BLaER1 (cell line): ENCODE measurements around the gene GPR158.

Experiments used
- H3K27ac ChIP-seq: shearing (Covaris generic); formaldehyde crosslinking; 2 replicates; pipeline ENCODE4 v1.8.1; 2022
- H3K27me3 ChIP-seq: shearing (Covaris generic); formaldehyde crosslinking; 2 replicates; pipeline ENCODE4 v1.8.1; 2022
- H3K36me3 ChIP-seq: shearing (Covaris generic); formaldehyde crosslinking; 2 replicates; pipeline ENCODE4 v1.8.1; 2022
- H3K4me1 ChIP-seq: shearing (Covaris generic); formaldehyde crosslinking; 2 replicates; pipeline ENCODE4 v1.8.1; 2022
- H3K4me2 ChIP-seq: shearing (Covaris generic); formaldehyde crosslinking; 2 replicates; pipeline ENCODE4 v1.8.1; 2022
- H3K4me3 ChIP-seq: shearing (Covaris generic); formaldehyde crosslinking; 2 replicates; pipeline ENCODE4 v1.8.1; 2022
- H3K9ac ChIP-seq: shearing (Covaris generic); formaldehyde crosslinking; 2 replicates; pipeline ENCODE4 v1.8.1; 2022
- H3K9me3 ChIP-seq: shearing (Covaris generic); formaldehyde crosslinking; 2 replicates; pipeline ENCODE4 v1.8.1; 2022
- H4K20me1 ChIP-seq: shearing (Covaris generic); formaldehyde crosslinking; 2 replicates; pipeline ENCODE4 v1.8.1; 2022
- Cebpa-rat ChIP-seq: shearing (Covaris generic); IDR thresholded peaks from 2 replicates; pipeline ENCODE4 v1.8.1; 2022

Gene GPR158

GRCh38 chr10:25444266-25444665, 269.5 kb downstream of the GPR158 start:
- 0 out of 2 replicates have a peak overlapping the region, but pooled peaks have one; percentile 28 for H3K4me2 ChIP-seq
- H3K36me3 ChIP-seq: no peaks in the 10 kb centered on the region
- no peak overlapping the region for H3K27ac ChIP-seq
- H3K4me3 ChIP-seq: no peak overlapping the region
- H4K20me1 ChIP-seq: no peaks in the 10 kb centered on the region
- peaks cover 6% of the 10 kb centered on the region; the same call in 1 of the 2 replicates for H3K4me1 ChIP-seq
- no peaks in the 10 kb centered on the region for H3K27me3 ChIP-seq
- H3K9me3 ChIP-seq: no peaks in the 10 kb centered on the region
- no peak for TF ChIP-seq Cebpa-rat
- H3K9ac ChIP-seq: no peak overlapping the region

- Histone ChIP-seq H3K9ac (no peak overlapping the region), H3K27ac (no peak overlapping the region), H3K4me3 (no peak overlapping the region), H3K9me3 (peaks cover 11% of the 10 kb centered on the region), H3K36me3 (no peaks in the 10 kb centered on the region), H4K20me1 (no peaks in the 10 kb centered on the region), H3K4me1 (no peaks in the 10 kb centered on the region), H3K4me2 (no peak overlapping the region), H3K27me3 (no peaks in the 10 kb centered on the region)
- TF ChIP-seq Cebpa-rat: no peak
Observed at GRCh38 chr10:25451401-25451800, 276.6 kb downstream of the GPR158 start.

- no peaks in the 10 kb centered on the region for H4K20me1 ChIP-seq
- H3K9ac ChIP-seq: no peak overlapping the region
- peaks cover 11% of the 10 kb centered on the region for H3K9me3 ChIP-seq
- no peak overlapping the region for H3K4me3 ChIP-seq
- no peaks in the 10 kb centered on the region for H3K4me1 ChIP-seq
- no peaks in the 10 kb centered on the region for H3K27me3 ChIP-seq
- no peak overlapping the region for H3K4me2 ChIP-seq
- no peaks in the 10 kb centered on the region for H3K36me3 ChIP-seq
- H3K27ac ChIP-seq: no peak overlapping the region
- TF ChIP-seq Cebpa-rat: no peak
Observed at GRCh38 chr10:25453619-25454018, 278.8 kb downstream of the GPR158 start.

GRCh38 chr10:25455980-25456567, 281.3 kb downstream of the GPR158 start:
- no peaks in the 10 kb centered on the region for H3K4me1 ChIP-seq
- H3K9me3 ChIP-seq: peaks cover 11% of the 10 kb centered on the region
- no peaks in the 10 kb centered on the region for H4K20me1 ChIP-seq
- TF ChIP-seq Cebpa-rat: no peak
- no peak overlapping the region for H3K9ac ChIP-seq
- H3K27me3 ChIP-seq: no peaks in the 10 kb centered on the region
- H3K4me3 ChIP-seq: no peak overlapping the region
- no peak overlapping the region for H3K27ac ChIP-seq
- no peaks in the 10 kb centered on the region for H3K36me3 ChIP-seq
- no peak overlapping the region for H3K4me2 ChIP-seq

- H3K36me3 ChIP-seq: no peaks in the 10 kb centered on the region
- H3K9me3 ChIP-seq: peaks cover 11% of the 10 kb centered on the region
- TF ChIP-seq Cebpa-rat: no peak
- H3K27me3 ChIP-seq: no peaks in the 10 kb centered on the region
- H3K9ac ChIP-seq: no peak overlapping the region
- no peak overlapping the region for H3K4me2 ChIP-seq
- no peaks in the 10 kb centered on the region for H3K4me1 ChIP-seq
- H4K20me1 ChIP-seq: no peaks in the 10 kb centered on the region
- H3K27ac ChIP-seq: no peak overlapping the region
- H3K4me3 ChIP-seq: no peak overlapping the region
Observed at GRCh38 chr10:25457552-25457951, 282.8 kb downstream of the GPR158 start.

GRCh38 chr10:25465582-25466372, 291.0 kb downstream of the GPR158 start:
- no peaks in the 10 kb centered on the region for H3K27me3 ChIP-seq
- H3K36me3 ChIP-seq: no peaks in the 10 kb centered on the region
- H3K4me2 ChIP-seq: 0 out of 2 replicates have a peak overlapping the region, but pooled peaks have one; percentile 17
- no peak for TF ChIP-seq Cebpa-rat
- no peak overlapping the region for H3K9ac ChIP-seq
- no peak overlapping the region for H3K27ac ChIP-seq
- H4K20me1 ChIP-seq: no peaks in the 10 kb centered on the region
- H3K4me3 ChIP-seq: no peak overlapping the region
- no peaks in the 10 kb centered on the region for H3K9me3 ChIP-seq
- no peaks in the 10 kb centered on the region for H3K4me1 ChIP-seq

- Histone ChIP-seq H3K9me3 (no peaks in the 10 kb centered on the region), H3K4me1 (no peaks in the 10 kb centered on the region), H3K4me2 (no peak overlapping the region), H4K20me1 (no peaks in the 10 kb centered on the region), H3K36me3 (no peaks in the 10 kb centered on the region), H3K27me3 (no peaks in the 10 kb centered on the region), H3K4me3 (no peak overlapping the region), H3K27ac (no peak overlapping the region), H3K9ac (no peak overlapping the region)
- no peak for TF ChIP-seq Cebpa-rat
Observed at GRCh38 chr10:25467881-25468280, 293.1 kb downstream of the GPR158 start.

GRCh38 chr10:25481467-25481866, 306.7 kb downstream of the GPR158 start:
- Histone ChIP-seq H3K4me1 (no peaks in the 10 kb centered on the region), H3K4me2 (no peak overlapping the region), H3K4me3 (no peak overlapping the region)

GRCh38 chr10:25483999-25484398, 309.2 kb downstream of the GPR158 start:
- no peak overlapping the region for H3K9ac ChIP-seq
- no peaks in the 10 kb centered on the region for H4K20me1 ChIP-seq
- H3K9me3 ChIP-seq: peaks cover 8% of the 10 kb centered on the region; the same call in 1 of the 2 replicates

More at GRCh38 chr10:25481467-25481866, 306.7 kb downstream of the GPR158 start:
- H3K36me3 ChIP-seq: no peaks in the 10 kb centered on the region
- no peak for TF ChIP-seq Cebpa-rat
- H3K27me3 ChIP-seq: no peaks in the 10 kb centered on the region
- no peaks in the 10 kb centered on the region for H4K20me1 ChIP-seq
- H3K9me3 ChIP-seq: peaks cover 8% of the 10 kb centered on the region; the same call in 1 of the 2 replicates
- H3K9ac ChIP-seq: no peak overlapping the region
- no peak overlapping the region for H3K27ac ChIP-seq

GRCh38 chr10:25487266-25487665, 312.5 kb downstream of the GPR158 start:
- no peak for TF ChIP-seq Cebpa-rat
- no peak overlapping the region for H3K4me2 ChIP-seq

More at GRCh38 chr10:25483999-25484398, 309.2 kb downstream of the GPR158 start:
- no peaks in the 10 kb centered on the region for H3K27me3 ChIP-seq
- TF ChIP-seq Cebpa-rat: no peak
- H3K27ac ChIP-seq: no peak overlapping the region
- H3K36me3 ChIP-seq: no peaks in the 10 kb centered on the region
- no peaks in the 10 kb centered on the region for H3K4me1 ChIP-seq
- H3K4me2 ChIP-seq: no peak overlapping the region
- H3K4me3 ChIP-seq: no peak overlapping the region

More at GRCh38 chr10:25487266-25487665, 312.5 kb downstream of the GPR158 start:
- Histone ChIP-seq H3K27me3 (no peaks in the 10 kb centered on the region), H3K9me3 (peaks cover 8% of the 10 kb centered on the region; the same call in 1 of the 2 replicates), H3K9ac (no peak overlapping the region), H3K4me3 (no peak overlapping the region), H3K36me3 (no peaks in the 10 kb centered on the region), H4K20me1 (no peaks in the 10 kb centered on the region), H3K27ac (no peak overlapping the region), H3K4me1 (no peaks in the 10 kb centered on the region)
